HUES6 (cell line): Measurements from ENCODE around the gene NRG4.

Source experiments
- H3K27ac ChIP-seq: 2 replicates; pipeline ENCODE4 v1.7.0; 2013; ENCODE audit warnings: low read depth, mild to moderate bottlenecking, low read length, inconsistent platforms
- H3K27me3 ChIP-seq: 2 replicates; pipeline ENCODE4 v1.6.1; 2013; ENCODE audit warnings: low read length; ENCODE audit not compliant: control insufficient read depth, insufficient read depth
- H3K36me3 ChIP-seq: 2 replicates; pipeline ENCODE4 v1.6.1; 2013; ENCODE audit warnings: low read length; ENCODE audit not compliant: control insufficient read depth, insufficient read depth
- H3K4me1 ChIP-seq: 2 replicates; pipeline ENCODE4 v1.6.1; 2013; ENCODE audit warnings: low read length; ENCODE audit not compliant: control insufficient read depth, insufficient read depth
- H3K4me3 ChIP-seq: 2 replicates; pipeline ENCODE4 v1.5.1; 2013; ENCODE audit warnings: low read depth, low read length
- H3K9ac ChIP-seq: one replicate; pipeline ENCODE4 v1.6.1; 2013; ENCODE audit warnings: mild to moderate bottlenecking, low read length
- H3K9me3 ChIP-seq: 2 replicates; pipeline ENCODE4 v1.6.1; 2013; ENCODE audit warnings: low read depth, low read length; ENCODE audit not compliant: control insufficient read depth, insufficient read depth

The NRG4 gene

GRCh38 chr15:75902129-75902557 lies 110.1 kb downstream of the NRG4 start:
- H3K9ac ChIP-seq: peak overlapping the region; percentile 8
- peak overlapping the region; percentile 96; the same call in 1 of the 2 replicates for H3K4me3 ChIP-seq
- no peaks in the 10 kb centered on the region for H3K27me3 ChIP-seq
- no peak overlapping the region for H3K27ac ChIP-seq
- peaks cover 25% of the 10 kb centered on the region for H3K4me1 ChIP-seq
- no peaks in the 10 kb centered on the region for H3K9me3 ChIP-seq
- peaks cover 34% of the 10 kb centered on the region for H3K36me3 ChIP-seq

GRCh38 chr15:75900577-75900976 lies 111.6 kb downstream of the NRG4 start:
- Histone ChIP-seq H3K9ac (no peak overlapping the region), H3K36me3 (peaks cover 23% of the 10 kb centered on the region), H3K27me3 (no peaks in the 10 kb centered on the region), H3K4me3 (no peak overlapping the region), H3K4me1 (peaks cover 25% of the 10 kb centered on the region), H3K9me3 (no peaks in the 10 kb centered on the region), H3K27ac (no peak overlapping the region)

GRCh38 chr15:75895731-75896130 lies 116.5 kb downstream of the NRG4 start:
- H3K36me3 ChIP-seq: peaks cover 43% of the 10 kb centered on the region
- no peaks in the 10 kb centered on the region for H3K4me1 ChIP-seq
- H3K27me3 ChIP-seq: no peaks in the 10 kb centered on the region
- H3K9me3 ChIP-seq: no peaks in the 10 kb centered on the region
- no peak overlapping the region for H3K4me3 ChIP-seq
- no peak overlapping the region for H3K27ac ChIP-seq
- H3K9ac ChIP-seq: no peak overlapping the region

- H3K9me3 ChIP-seq: no peaks in the 10 kb centered on the region
- H3K36me3 ChIP-seq: peaks cover 47% of the 10 kb centered on the region
- H3K9ac ChIP-seq: no peak overlapping the region
- no peak overlapping the region for H3K4me3 ChIP-seq
- H3K27me3 ChIP-seq: no peaks in the 10 kb centered on the region
- no peaks in the 10 kb centered on the region for H3K4me1 ChIP-seq
- no peak overlapping the region for H3K27ac ChIP-seq
Measured at GRCh38 chr15:75891895-75892294, 120.3 kb downstream of the NRG4 start.
